AG04450 (cell line): ENCODE measurements around the gene HERC4. TPM values are rescaled to one million over a fixed set of nuclear protein-coding genes. Genes with fewer than 3 reads are reported as not detected.

ENCODE experiments used
- CTCF ChIA-PET: fragments of 300-600, 350-600 bp; formaldehyde crosslinking; extraction: SDS; loops from one replicate; lab custom pipeline; 2022; ENCODE audit warnings: antibody characterized with exemption, inconsistent platforms; lab: Charles Lee
- POLR2A ChIA-PET: fragments of 350-600 bp; formaldehyde crosslinking; extraction: SDS; loops from one replicate; lab custom pipeline; 2021; ENCODE audit warnings: antibody characterized with exemption, inconsistent platforms; lab: Yijun Ruan, JAX
- DNase-seq: peaks from one replicate; pipeline ENCODE4 v3.0.0-alpha.2; 2011; ENCODE audit warnings: low read depth, low spot score
- H3K27ac ChIP-seq: one replicate; pipeline ENCODE4 v1.5.1; 2012; ENCODE audit warnings: low read depth, low read length, control low read depth
- H3K27me3 ChIP-seq: one replicate; pipeline ENCODE4 v1.6.0; 2012; ENCODE audit warnings: low read length; ENCODE audit not compliant: control insufficient read depth, insufficient read depth
- H3K4me3 ChIP-seq: 2 replicates; pipeline ENCODE4 v1.5.1; 2011; ENCODE audit warnings: mild to moderate bottlenecking, low read depth, low read length, control low read depth
- H3K9me3 ChIP-seq: 2 replicates; pipeline ENCODE4 v1.5.1; 2012; ENCODE audit warnings: low read length; ENCODE audit not compliant: control insufficient read depth, insufficient read depth
- polyA plus RNA-seq: library from polyadenylated mRNA; depleted of rRNA; stranded (reverse); fragments of >200 nt; gene quantifications from 2 replicates; pipeline ENCODE4 v1.2.3, GENCODE V29; 2011
- TF ChIP-seq, protein P1 (sequence below): IDR thresholded peaks from 2 replicates; pipeline ENCODE4 v1.5.1; 2011; ENCODE audit warnings: low read depth, low read length, control low read depth, inconsistent platforms

Gene HERC4
- polyA plus RNA-seq, 1 experiment: 59.1 TPM

DNA sequence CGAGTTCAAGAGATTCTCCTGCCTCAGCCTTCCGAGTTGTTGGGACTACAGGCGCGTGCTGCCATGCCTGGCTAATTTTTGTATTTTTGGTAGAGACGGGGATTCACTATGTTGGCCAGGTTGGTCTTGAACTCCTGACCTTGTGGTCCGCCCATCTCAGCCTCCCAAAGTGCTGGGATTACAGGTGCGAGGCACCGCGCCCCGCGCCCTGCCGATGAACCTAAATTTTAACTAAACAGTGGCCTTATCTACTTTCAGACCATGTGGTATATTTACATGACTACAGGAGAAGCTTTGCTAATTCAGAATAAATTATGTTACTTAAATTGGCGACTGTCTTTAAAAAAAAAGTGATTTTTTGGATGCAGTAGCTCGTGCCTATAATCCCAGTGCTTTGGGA lies 181.4 kb downstream of the HERC4 start:
- Histone ChIP-seq H3K27ac (no peak overlapping the region), H3K27me3 (no peaks in the 10 kb centered on the region), H3K4me3 (no peak overlapping the region), H3K9me3 (no peaks in the 10 kb centered on the region)
- ChIA-PET CTCF (no interaction called here), POLR2A (no interaction called here)
- no peak for DNase-seq
- TF ChIP-seq, protein P1, sequence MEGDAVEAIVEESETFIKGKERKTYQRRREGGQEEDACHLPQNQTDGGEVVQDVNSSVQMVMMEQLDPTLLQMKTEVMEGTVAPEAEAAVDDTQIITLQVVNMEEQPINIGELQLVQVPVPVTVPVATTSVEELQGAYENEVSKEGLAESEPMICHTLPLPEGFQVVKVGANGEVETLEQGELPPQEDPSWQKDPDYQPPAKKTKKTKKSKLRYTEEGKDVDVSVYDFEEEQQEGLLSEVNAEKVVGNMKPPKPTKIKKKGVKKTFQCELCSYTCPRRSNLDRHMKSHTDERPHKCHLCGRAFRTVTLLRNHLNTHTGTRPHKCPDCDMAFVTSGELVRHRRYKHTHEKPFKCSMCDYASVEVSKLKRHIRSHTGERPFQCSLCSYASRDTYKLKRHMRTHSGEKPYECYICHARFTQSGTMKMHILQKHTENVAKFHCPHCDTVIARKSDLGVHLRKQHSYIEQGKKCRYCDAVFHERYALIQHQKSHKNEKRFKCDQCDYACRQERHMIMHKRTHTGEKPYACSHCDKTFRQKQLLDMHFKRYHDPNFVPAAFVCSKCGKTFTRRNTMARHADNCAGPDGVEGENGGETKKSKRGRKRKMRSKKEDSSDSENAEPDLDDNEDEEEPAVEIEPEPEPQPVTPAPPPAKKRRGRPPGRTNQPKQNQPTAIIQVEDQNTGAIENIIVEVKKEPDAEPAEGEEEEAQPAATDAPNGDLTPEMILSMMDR: no peak

DNA sequence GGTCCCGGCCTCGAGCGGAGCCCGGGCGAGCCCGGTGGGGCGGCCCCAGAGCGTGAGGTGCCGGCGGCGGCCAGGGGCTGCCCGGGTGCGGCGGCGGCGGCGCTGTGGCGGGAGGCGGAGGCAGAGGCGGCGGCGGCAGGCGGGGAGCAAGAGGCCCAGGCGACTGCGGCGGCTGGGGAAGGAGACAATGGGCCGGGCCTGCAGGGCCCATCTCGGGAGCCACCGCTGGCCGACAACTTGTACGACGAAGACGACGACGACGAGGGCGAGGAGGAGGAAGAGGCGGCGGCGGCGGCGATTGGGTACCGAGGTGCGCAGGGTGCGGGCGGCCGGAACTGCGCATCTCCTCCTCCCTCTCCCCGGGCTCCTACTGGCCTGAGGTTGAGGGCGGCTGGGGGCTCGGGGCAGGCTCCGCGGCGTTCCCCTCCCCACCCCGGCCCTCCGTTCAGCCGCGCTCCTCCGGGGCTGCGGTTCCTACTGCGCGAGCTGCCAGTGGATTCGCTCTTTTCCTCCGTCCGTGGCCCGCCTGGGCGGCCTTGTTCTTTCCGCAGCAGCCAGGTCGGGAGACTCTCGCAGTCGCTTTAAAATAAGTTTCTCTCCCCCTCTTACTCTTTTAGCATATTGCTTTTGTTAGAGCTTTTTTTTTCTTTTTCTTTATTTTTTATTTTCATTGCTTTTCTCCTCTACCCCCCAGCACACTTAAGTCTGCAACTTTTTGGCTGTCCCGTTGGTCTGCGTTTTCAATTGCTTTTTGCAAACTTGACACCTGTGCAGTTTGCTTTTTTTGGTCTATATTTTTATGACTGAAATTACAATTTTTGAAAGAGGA lies 190.0 kb downstream of the HERC4 start:
- peak; percentile 11 for DNase-seq
- TF ChIP-seq, protein P1: no peak
- Histone ChIP-seq H3K27me3 (no peaks in the 10 kb centered on the region), H3K27ac (peak overlapping the region; percentile 57), H3K9me3 (no peaks in the 10 kb centered on the region; the same call in 1 of the 2 replicates), H3K4me3 (peak overlapping the region; percentile 75)
- CTCF ChIA-PET: interaction anchor here (0.7 to 1.0 kb wide), 2 partner anchors 18 to 29 kb away, joined by 4 to 10 read pairs; no protein-coding TSS in a partner anchor
- POLR2A ChIA-PET: interaction anchor here (0.6 to 1.0 kb wide), 3 partner anchors 11 to 95 kb away, joined by 4 to 5 read pairs (median 4); no protein-coding TSS in a partner anchor

DNA sequence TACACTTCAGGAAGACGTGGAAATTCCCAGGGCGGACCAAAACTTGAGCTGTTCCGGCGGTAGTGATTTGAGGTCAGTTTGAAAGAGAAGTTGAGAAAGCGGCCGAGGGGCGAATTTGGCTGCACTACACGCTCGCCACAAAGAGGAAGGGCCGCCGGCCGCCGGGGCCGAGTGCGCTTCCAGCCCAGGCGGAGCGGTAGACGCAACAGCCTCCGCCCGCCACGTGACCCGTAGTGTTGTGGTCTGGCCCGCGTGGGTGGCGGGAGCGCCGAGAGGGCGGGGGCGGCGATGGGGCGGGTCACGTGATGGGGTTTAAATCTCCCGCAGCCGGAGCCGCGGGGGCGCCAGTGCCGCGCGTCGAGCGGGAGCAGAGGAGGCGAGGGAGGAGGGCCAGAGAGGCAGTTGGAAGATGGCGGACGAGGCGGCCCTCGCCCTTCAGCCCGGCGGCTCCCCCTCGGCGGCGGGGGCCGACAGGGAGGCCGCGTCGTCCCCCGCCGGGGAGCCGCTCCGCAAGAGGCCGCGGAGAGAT lies 190.7 kb downstream of the HERC4 start, which contains the start of gene SIRT1:
SIRT1 (plus strand) TSS at position 344 of the 529 bp plus-strand sequence; CDS start at position 410, 66 bp downstream.
- TF ChIP-seq, protein P1: no peak
- peak within 1 kb of the TSS; percentile 86 for H3K27ac ChIP-seq
- CTCF ChIA-PET: interaction anchor here (1.4 kb wide), 1 partner anchor 29 kb away, joined by 6 read pairs; no protein-coding TSS in a partner anchor
- no peaks in the 10 kb centered on the region; the same call in 1 of the 2 replicates for H3K9me3 ChIP-seq
- DNase-seq: peak; percentile 84
- no peaks in the 10 kb centered on the region for H3K27me3 ChIP-seq
- POLR2A ChIA-PET: interaction anchor here (1.0 kb wide), 1 partner anchor 18 kb away, joined by 5 read pairs; no protein-coding TSS in a partner anchor
- H3K4me3 ChIP-seq: peak within 1 kb of the TSS; percentile 75

DNA sequence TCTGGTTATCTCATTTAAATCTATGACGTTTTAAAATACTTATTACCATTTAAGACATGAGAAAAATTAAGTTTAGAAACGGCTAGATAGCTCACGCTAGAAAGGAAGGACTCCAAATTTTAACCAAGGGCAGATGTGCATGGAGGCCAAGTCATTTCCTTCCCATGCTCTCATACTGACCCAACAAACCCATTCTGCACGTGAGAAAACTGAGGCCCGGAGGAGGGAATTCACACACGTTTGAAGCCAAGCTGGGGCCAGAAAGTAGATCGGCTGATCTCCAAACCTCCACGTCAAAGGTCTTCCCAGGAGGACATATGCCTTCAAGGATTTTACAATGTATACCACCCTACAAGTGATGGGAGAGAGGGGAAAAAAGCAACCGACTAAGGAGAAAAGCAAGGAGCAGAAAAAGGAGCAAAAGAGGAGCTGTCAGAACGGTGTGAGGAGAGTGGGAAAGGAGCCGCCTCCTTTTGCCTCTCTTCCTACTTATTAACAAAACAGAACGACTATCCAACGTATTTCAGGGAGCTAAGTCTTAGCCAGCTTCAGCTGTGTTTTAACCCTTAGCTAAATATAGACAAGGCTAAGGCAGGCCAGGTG lies 191.3 kb downstream of the HERC4 start:
- Histone ChIP-seq H3K9me3 (no peaks in the 10 kb centered on the region; the same call in 1 of the 2 replicates), H3K27me3 (no peaks in the 10 kb centered on the region), H3K27ac (peak overlapping the region; percentile 86), H3K4me3 (peak overlapping the region; percentile 75)
- no peak for DNase-seq
- TF ChIP-seq, protein P1: no peak
- ChIA-PET CTCF (interaction anchor here (1.4 kb wide), 1 partner anchor 28 kb away, joined by 6 read pairs; no protein-coding TSS in a partner anchor), POLR2A (no interaction called here)
